HepG2 (cell line): ENCODE data around the gene CACNG4. TPM values are rescaled to one million over a fixed set of nuclear protein-coding genes. Genes with fewer than 3 reads are reported as not detected.
A peak's percentile ranks its signal among the peaks of the same experiment; 100 is the strongest.

ENCODE experiments used
- ATAC-seq: fragments of 200-7000 bp; cut with Tn5 transposase; 3 replicates; pipeline ENCODE4 v1.9.1; 2020; ENCODE audit warnings: mild to moderate bottlenecking, moderate library complexity
- BruUV-seq: library from RNA; stranded (reverse); fragments of 400-500 nt; replicated peaks from 2 replicates; lab custom pipeline; 2021; lab: Mats Ljungman, UMichigan
- CTCF ChIA-PET: fragments of 300-600 bp; formaldehyde crosslinking; extraction: SDS; loops from one replicate; lab custom pipeline; 2021; ENCODE audit warnings: low total read pairs, inconsistent platforms, low intra/inter-chr PET ratio; lab: Yijun Ruan, JAX
- POLR2A ChIA-PET: fragments of 350-600 bp; sonication (Branson Sonifier 250); formaldehyde crosslinking; loops from one replicate; lab custom pipeline; 2020; ENCODE audit warnings: antibody characterized with exemption, inconsistent platforms; lab: Yijun Ruan, JAX
- DNase-seq: peaks from one replicate; pipeline ENCODE4 v3.0.0-alpha.2; 2015; ENCODE audit warnings: low spot score
- FAIRE-seq: peaks from 3 replicates; lab custom pipeline; 2011; peaks lifted over from hg19 to GRCh38; lab: Jason Lieb, UNC
- H2AFZ ChIP-seq: one replicate; pipeline ENCODE4 v1.6.1; 2011; ENCODE audit warnings: low read length, inconsistent platforms
- H3K27ac ChIP-seq: fragments of 300-600 bp; 3 replicates; pipeline ENCODE4 v1.8.0; 2011; ENCODE audit warnings: mixed run types, mild to moderate bottlenecking, mixed read lengths, low read length, inconsistent platforms; ENCODE audit not compliant: insufficient read depth; ENCODE audit errors: extremely low read length
- H3K27me3 ChIP-seq, 2 experiments: fragments of 200-600 bp in 1 of 2; 2 replicates in 1 of 2; 3 replicates in 1 of 2; pipeline versions ENCODE4 v1.6.0 to v1.8.0; 2011; ENCODE audit warnings: low read length in 2 of 2, mild to moderate bottlenecking in 2 of 2, moderate library complexity in 2 of 2, inconsistent platforms in 1 of 2; ENCODE audit not compliant: insufficient read depth in 2 of 2, control insufficient read depth in 1 of 2
- H3K36me3 ChIP-seq, 2 experiments: fragments of 200-600 bp in 1 of 2; replicated peaks in 1 of 2; 2 replicates in 1 of 2; 3 replicates in 1 of 2; pipeline versions ENCODE4 v1.5.1 to v1.8.0; 2011; ENCODE audit warnings: low read length in 2 of 2, inconsistent platforms in 1 of 2; ENCODE audit not compliant: insufficient read depth in 2 of 2, control insufficient read depth in 1 of 2
- H3K4me1 ChIP-seq: 2 replicates; pipeline ENCODE4 v1.5.1; 2012; ENCODE audit warnings: low read length, inconsistent platforms; ENCODE audit not compliant: insufficient read depth
- H3K4me2 ChIP-seq: 2 replicates; pipeline ENCODE4 v1.6.0; 2011; ENCODE audit warnings: low read depth, low read length, inconsistent platforms
- H3K4me3 ChIP-seq, 3 experiments: fragments of 200-600 bp in 1 of 3; sonication (generic), shearing (Covaris generic) in 1 of 3; replicated peaks in 1 of 3; 2 replicates each; pipeline ENCODE4 v1.5.1; 2011 to 2016; ENCODE audit warnings: low read length in 3 of 3, inconsistent platforms in 2 of 3, low read depth in 2 of 3, mild to moderate bottlenecking in 2 of 3, control low read depth in 1 of 3, mixed read lengths in 1 of 3; ENCODE audit not compliant: insufficient read depth in 1 of 3
- H3K79me2 ChIP-seq: one replicate; pipeline ENCODE4 v1.6.1; 2011; ENCODE audit warnings: low read length, inconsistent platforms; ENCODE audit not compliant: insufficient read depth
- H3K9ac ChIP-seq: 2 replicates; pipeline ENCODE4 v1.6.0; 2011; ENCODE audit warnings: mild to moderate bottlenecking, low read depth, low read length, inconsistent platforms; ENCODE audit not compliant: insufficient read depth
- H3K9me3 ChIP-seq: 2 replicates; pipeline ENCODE4 v1.5.1; 2012; ENCODE audit warnings: mild to moderate bottlenecking, low read length
- H4K20me1 ChIP-seq: 2 replicates; pipeline ENCODE4 v1.6.0; 2011; ENCODE audit warnings: inconsistent platforms, mild to moderate bottlenecking, low read length, moderate library complexity; ENCODE audit not compliant: insufficient read depth
- CTCF ChIP-seq: sonication (generic); formaldehyde crosslinking; IDR thresholded peaks from 2 replicates; pipeline ENCODE4 v1.5.0; 2020; ENCODE audit warnings: mild to moderate bottlenecking, missing genetic modification reagents, moderate library complexity
- ELF1 ChIP-seq: sonication (generic); formaldehyde crosslinking; IDR thresholded peaks from 2 replicates; pipeline ENCODE4 v1.4.0; 2020; ENCODE audit warnings: missing genetic modification reagents
- ETV5 ChIP-seq: IDR thresholded peaks from 2 replicates; pipeline ENCODE4 v1.6.1; 2018; ENCODE audit warnings: missing biosample characterization, missing genetic modification reagents, inconsistent platforms, borderline replicate concordance
- GABPA ChIP-seq, 2 experiments: IDR thresholded peaks; 2 replicates each; pipeline ENCODE4 v1.6.1; 2011 to 2016; ENCODE audit warnings: low read depth in 2 of 2, low read length in 1 of 2, missing biosample characterization in 1 of 2, missing genetic modification characterization in 1 of 2
- HNRNPL ChIP-seq: fragments of 200-400 bp; formaldehyde crosslinking; IDR thresholded peaks from 2 replicates; pipeline ENCODE4 v1.6.1; 2017; ENCODE audit warnings: mild to moderate bottlenecking, low read depth, low read length
- IRF2 ChIP-seq: IDR thresholded peaks from 2 replicates; pipeline ENCODE4 v1.6.1; 2018; ENCODE audit warnings: missing genetic modification reagents, missing compliant biosample characterization
- LBX2 ChIP-seq: sonication (generic); formaldehyde crosslinking; IDR thresholded peaks from 2 replicates; pipeline ENCODE4 v1.5.0; 2020; ENCODE audit warnings: missing genetic modification reagents, mild to moderate bottlenecking, borderline replicate concordance
- MYC ChIP-seq: sonication (generic); formaldehyde crosslinking; IDR thresholded peaks from 2 replicates; pipeline ENCODE4 v1.9.0; 2021; ENCODE audit warnings: missing genetic modification reagents, borderline replicate concordance
- NONO ChIP-seq, 2 experiments: fragments of 450-650 bp in 1 of 2; sonication (generic) in 1 of 2; formaldehyde crosslinking in 1 of 2; IDR thresholded peaks in 1 of 2; conservative IDR thresholded peaks in 1 of 2; 2 replicates each; pipeline versions ENCODE4 v1.6.1 to v1.8.0; 2017 to 2022; ENCODE audit warnings: mild to moderate bottlenecking in 1 of 2, missing genetic modification reagents in 1 of 2, moderate library complexity in 1 of 2
- RAD21 ChIP-seq: fragments of 450-650 bp; formaldehyde crosslinking; IDR thresholded peaks from 2 replicates; pipeline ENCODE4 v1.5.0; 2020; ENCODE audit warnings: mild to moderate bottlenecking
- RXRB ChIP-seq: IDR thresholded peaks from 2 replicates; pipeline ENCODE4 v1.6.1; 2016; ENCODE audit warnings: borderline replicate concordance, missing genetic modification reagents, missing compliant biosample characterization
- SALL2 ChIP-seq: sonication (generic); formaldehyde crosslinking; IDR thresholded peaks from 2 replicates; pipeline ENCODE4 v1.8.1; 2023; ENCODE audit warnings: mild to moderate bottlenecking, missing genetic modification reagents, inconsistent platforms
- SMC3 ChIP-seq: IDR thresholded peaks from 2 replicates; pipeline ENCODE4 v1.6.1; 2011; ENCODE audit warnings: low read length, improper control_type of control experiment
- SOX6 ChIP-seq, 2 experiments: fragments of 450-650 bp in 1 of 2; sonication (generic) in 1 of 2; formaldehyde crosslinking in 1 of 2; IDR thresholded peaks; 2 replicates each; pipeline versions ENCODE4 v1.4.0 to v1.6.1; 2017 to 2020; ENCODE audit warnings: antibody characterized with exemption in 1 of 2, mild to moderate bottlenecking in 1 of 2, missing genetic modification reagents in 1 of 2
- STAG1 ChIP-seq: sonication (generic); formaldehyde crosslinking; IDR thresholded peaks from 2 replicates; pipeline ENCODE4 v1.4.0; 2020; ENCODE audit warnings: missing genetic modification reagents
- XRCC5 ChIP-seq: fragments of 200-400 bp; formaldehyde crosslinking; optimal IDR thresholded peaks from 2 replicates; pipeline ENCODE3; 2017; ENCODE audit warnings: mild to moderate bottlenecking, low read length
- ZNF788 ChIP-seq: sonication (generic); formaldehyde crosslinking; IDR thresholded peaks from 2 replicates; pipeline ENCODE4 v1.5.0; 2020; ENCODE audit warnings: mild to moderate bottlenecking, missing genetic modification reagents, borderline replicate concordance
- ZNF816 ChIP-seq: sonication (generic); formaldehyde crosslinking; IDR thresholded peaks from 2 replicates; pipeline ENCODE4 v1.8.0; 2022; ENCODE audit warnings: missing genetic modification reagents, mild to moderate bottlenecking, borderline replicate concordance
- WGBS: methylation state at CpG from one replicate; pipeline ENCODE4 v1.1.6; 2017; ENCODE audit warnings: low lambda C conversion rate; 5-methylcytosine and 5-hydroxymethylcytosine counted together
- in situ Hi-C: cut with HindIII; loops from 2 replicates; pipeline ENCODE4 v1.10.0; 2017; ENCODE audit warnings: low pct_unique_long_range_greater_than_20kb; ENCODE audit not compliant: extremely low pct_ligation_motif_present
- intact Hi-C: fragments of 100-400 bp; cut with micrococcal nuclease; formaldehyde crosslinking; loops from one replicate; pipeline ENCODE4 v1.10.0; 2022; ENCODE audit not compliant: unreplicated experiment
- polyA plus RNA-seq, 8 experiments: library from polyadenylated mRNA; depleted of rRNA in 3 of 8; stranded (reverse) in 7 of 8; unstranded in 1 of 8; fragments of >200 nt; fragmentation: Illumina TruSeq in 4 of 8; extraction: Trizol in 4 of 8; gene quantifications; 2 replicates each; pipeline versions ENCODE4 v1.2.1 to v1.2.3, GENCODE V29; 2011 to 2016; ENCODE audit warnings: low read depth in 4 of 8, missing spikeins in 1 of 8, mixed read lengths in 1 of 8; ENCODE audit not compliant: insufficient read depth in 1 of 8
- total RNA-seq, 5 experiments: library from RNA; depleted of rRNA; stranded (reverse); fragments of >200 nt; fragmentation: Illumina TruSeq; extraction: Trizol; gene quantifications; 2 replicates each; pipeline ENCODE4 v1.2.3, GENCODE V29; 2016; ENCODE audit warnings: low read depth in 1 of 5

Gene CACNG4
- total and polyA plus RNA-seq, 2 of the 13 experiments (the other 11 are each of a cell fraction or from before 2014, with no cell fraction given): 0.09 TPM

- Histone ChIP-seq H4K20me1 (no peaks in the 10 kb centered on the region), H3K27ac (no peak overlapping the region), H3K27me3 (peaks cover 0 to 51% of the 10 kb centered on the region in 2 experiments; a peak in 4 of 5 replicates), H3K36me3 (no peaks in the 10 kb centered on the region), H3K79me2 (no peaks in the 10 kb centered on the region), H3K4me3 (no peak overlapping the region), H2AFZ (no peak overlapping the region)
- in situ Hi-C loops: no loop called here
- WGBS: 48% methylated on average over 6 of the region's 7 CpGs
- POLR2A ChIA-PET: no interaction called here
- intact Hi-C loops: loop anchor here (1.0 kb wide), 1 partner anchor 60 kb away; no protein-coding TSS in a partner anchor
- BruUV-seq: no TSS peak
- ATAC-seq: peak; percentile 88
- TF ChIP-seq LBX2 (no peak), NONO (IDR thresholded peaks at IDR 0.05) (no peak), NONO (CRISPR knock-in tag; conservative IDR thresholded peaks at IDR 0.05) (no peak), ELF1 (CRISPR knock-in tag) (peak; percentile 25; the same call in 1 of the 2 replicates), ZNF788 (CRISPR knock-in tag) (peak; percentile 34; the same call in 1 of the 2 replicates), RAD21 (CRISPR knock-in tag) (peak; percentile 63), CTCF (CRISPR knock-in tag) (peak; percentile 69), SOX6 (IDR thresholded peaks at IDR 0.05) (no peak), SOX6 (CRISPR knock-in tag; IDR thresholded peaks at IDR 0.05) (no peak), ZNF816 (CRISPR knock-in tag) (no peak), SMC3 (peak; percentile 55), XRCC5 (peak; percentile 43), MYC (CRISPR knock-in tag) (0 out of 2 replicates have a peak, but pooled peaks have one; percentile 20), HNRNPL (0 out of 2 replicates have a peak, but pooled peaks have one; percentile 67), GABPA (IDR thresholded peaks at IDR 0.05; ENCODE audit: low read depth, low read length) (no peak), GABPA (CRISPR knock-in tag; IDR thresholded peaks at IDR 0.05; ENCODE audit: low read depth) (0 out of 2 replicates have a peak, but pooled peaks have one; percentile 32), SALL2 (peak; percentile 39; the same call in 1 of the 2 replicates), RXRB (CRISPR knock-in tag) (peak; percentile 10; the same call in 1 of the 2 replicates), STAG1 (peak; percentile 74), IRF2 (0 out of 2 replicates have a peak, but pooled peaks have one; percentile 30), ETV5 (CRISPR knock-in tag) (peak; percentile 28; the same call in 1 of the 2 replicates)
- TF ChIP-seq, all 625 proteins: peak for 14
- no peak overlapping the region for H3K4me2 ChIP-seq
- DNase-seq: peak; percentile 21
- H3K4me1 ChIP-seq: no peaks in the 10 kb centered on the region
- CTCF ChIA-PET: interaction anchor here (1.8 kb wide), 1 partner anchor 60 kb away, joined by 9 read pairs; no protein-coding TSS in a partner anchor
- H3K9ac ChIP-seq: no peak overlapping the region
- no peak for FAIRE-seq
- no peaks in the 10 kb centered on the region for H3K9me3 ChIP-seq
These were observed 49.3 kb upstream of the CACNG4 start for GRCh38 chr17:66915204-66915611.
